ACC112 (cell line): ENCODE data around the gene C22orf15.

Source experiments
- H2AFZ ChIP-seq: fragments of 200-600 bp; sonication (generic); one replicate; pipeline ENCODE4 v1.6.0; 2017; ENCODE audit warnings: antibody characterized with exemption, low read length; ENCODE audit not compliant: unreplicated experiment
- H3K27ac ChIP-seq: fragments of 200-600 bp; sonication (generic); 2 replicates; pipeline ENCODE4 v1.5.1; 2014; ENCODE audit warnings: low read depth, mild to moderate bottlenecking, antibody characterized with exemption, low read length, moderate library complexity
- H3K27me3 ChIP-seq: fragments of 200-600 bp; sonication (generic); 2 replicates; pipeline ENCODE4 v1.6.1; 2014; ENCODE audit warnings: mild to moderate bottlenecking, antibody characterized with exemption, low read length, moderate library complexity, mixed read lengths; ENCODE audit not compliant: insufficient read depth
- H3K36me3 ChIP-seq: fragments of 200-600 bp; sonication (generic); 2 replicates; pipeline ENCODE4 v1.6.1; 2016; ENCODE audit warnings: mild to moderate bottlenecking, antibody characterized with exemption, low read length, moderate library complexity, mixed read lengths; ENCODE audit not compliant: insufficient read depth
- H3K4me1 ChIP-seq: fragments of 200-600 bp; sonication (generic); one replicate; pipeline ENCODE4 v1.6.1; 2016; ENCODE audit warnings: low read length, mixed read lengths; ENCODE audit not compliant: insufficient read depth, unreplicated experiment, control insufficient read depth
- H3K4me3 ChIP-seq: fragments of 200-600 bp; sonication (generic); 2 replicates; pipeline ENCODE4 v1.5.1; 2014; ENCODE audit warnings: mild to moderate bottlenecking, low read depth, low read length
- H3K79me2 ChIP-seq: fragments of 200-600 bp; sonication (generic); one replicate; pipeline ENCODE4 v1.6.0; 2016; ENCODE audit warnings: low read length; ENCODE audit not compliant: control insufficient read depth, unreplicated experiment, insufficient read depth

The C22orf15 gene, protein sequence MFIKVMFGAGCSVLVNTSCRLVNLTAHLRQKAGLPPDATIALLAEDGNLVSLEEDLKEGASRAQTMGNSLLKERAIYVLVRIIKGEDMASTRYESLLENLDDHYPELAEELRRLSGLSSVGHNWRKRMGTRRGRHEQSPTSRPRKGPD

DNA sequence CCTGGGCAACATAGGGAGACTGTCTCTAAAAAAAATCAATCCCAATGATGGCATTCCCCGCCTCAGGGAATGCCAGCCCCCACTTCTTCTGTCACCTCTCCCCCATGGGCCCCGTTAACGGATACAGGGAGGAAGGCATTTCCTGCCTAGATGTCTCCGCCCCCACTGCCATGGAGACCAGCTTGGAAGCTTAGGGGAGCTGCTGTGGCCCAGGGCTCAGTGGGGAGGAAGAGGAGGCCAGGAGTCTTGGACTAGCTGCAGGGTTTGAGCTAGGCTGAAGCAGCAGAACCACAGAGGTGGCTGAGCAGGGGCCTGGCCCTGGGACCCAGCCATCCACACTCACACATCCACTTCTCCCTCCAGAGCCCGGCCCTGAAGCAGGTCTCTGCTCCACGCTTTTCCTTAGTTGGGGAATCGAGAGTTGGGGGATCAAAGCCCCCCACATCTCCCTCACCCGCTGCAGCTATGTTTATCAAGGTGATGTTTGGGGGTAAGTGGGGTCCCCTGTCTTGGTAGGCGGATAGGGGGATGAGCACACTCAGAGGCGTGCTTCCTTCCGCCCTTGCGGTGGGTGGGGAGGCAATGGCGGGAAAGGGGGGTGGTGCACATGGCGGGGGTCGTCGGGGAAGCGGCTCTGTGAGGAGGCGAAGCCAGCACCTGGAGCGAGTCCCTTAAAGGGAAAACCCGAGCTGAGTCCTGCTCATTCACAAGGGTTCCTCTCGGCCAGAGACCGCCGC, at the start of gene C22orf15:
Gene C22orf15, plus strand, starts transcription at position 149 of the 737 bp plus-strand sequence. Its CDS starts 317 bp downstream, at position 466.
- H3K4me3 ChIP-seq = no peak within 1 kb of the TSS
- H3K27me3 ChIP-seq = no peaks in the 10 kb centered on the region
- H3K27ac ChIP-seq = no peak within 1 kb of the TSS
- H3K4me1 ChIP-seq = peaks cover 8% of the 10 kb centered on the region
- H3K79me2 ChIP-seq = no peaks in the 10 kb centered on the region
- H2AFZ ChIP-seq = no peak within 1 kb of the TSS
- H3K36me3 ChIP-seq = no peaks in the 10 kb centered on the region

DNA sequence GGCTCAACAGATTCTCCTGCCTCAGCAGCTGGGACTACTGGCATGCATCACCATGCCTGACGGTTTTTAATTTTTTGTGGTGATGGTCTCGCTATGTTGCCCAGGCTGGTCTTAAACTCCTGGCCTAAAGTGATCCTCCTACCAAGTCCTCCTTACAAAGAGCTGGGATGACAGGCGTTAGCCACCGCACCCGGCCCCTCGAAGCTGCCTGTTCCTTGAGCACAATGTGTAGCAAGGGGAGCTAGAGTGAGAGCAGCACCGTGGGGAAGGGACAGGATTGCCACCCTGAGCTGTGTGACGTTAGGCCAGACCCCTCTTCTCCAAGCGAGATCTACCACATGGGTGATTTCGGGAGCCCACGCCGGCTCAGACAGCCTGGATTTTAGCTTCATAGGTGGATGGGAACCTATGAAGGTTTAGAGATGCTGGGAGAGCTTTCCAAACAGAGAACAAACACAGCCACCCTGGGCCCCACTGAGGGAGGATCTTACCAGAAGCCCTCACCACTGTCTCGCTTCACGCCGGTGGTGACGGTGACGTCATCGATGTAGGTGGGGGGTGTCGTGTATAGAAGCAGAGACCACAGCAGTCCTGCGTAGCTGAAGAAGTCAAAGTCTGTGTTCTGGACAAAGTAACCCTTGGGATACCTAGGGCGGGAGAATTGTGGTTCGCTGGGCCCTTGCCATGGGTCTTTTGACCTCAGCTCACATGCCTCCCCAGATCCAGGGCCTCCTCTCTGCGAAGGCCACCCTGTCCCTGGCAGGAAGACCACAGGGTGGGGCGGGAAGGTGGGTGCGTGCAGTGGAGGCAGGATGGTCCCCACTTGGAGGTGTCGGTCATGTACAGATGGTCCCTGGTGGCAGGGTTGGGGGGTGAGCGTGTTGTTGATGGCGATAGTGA, 48.8 kb upstream of the C22orf15 start:
- Histone ChIP-seq H3K4me3 (no peak overlapping the region), H3K27me3 (no peaks in the 10 kb centered on the region), H3K36me3 (peaks cover 2% of the 10 kb centered on the region; the same call in 1 of the 2 replicates), H2AFZ (no peak overlapping the region), H3K4me1 (no peaks in the 10 kb centered on the region), H3K79me2 (peaks cover 6% of the 10 kb centered on the region), H3K27ac (no peak overlapping the region)

DNA sequence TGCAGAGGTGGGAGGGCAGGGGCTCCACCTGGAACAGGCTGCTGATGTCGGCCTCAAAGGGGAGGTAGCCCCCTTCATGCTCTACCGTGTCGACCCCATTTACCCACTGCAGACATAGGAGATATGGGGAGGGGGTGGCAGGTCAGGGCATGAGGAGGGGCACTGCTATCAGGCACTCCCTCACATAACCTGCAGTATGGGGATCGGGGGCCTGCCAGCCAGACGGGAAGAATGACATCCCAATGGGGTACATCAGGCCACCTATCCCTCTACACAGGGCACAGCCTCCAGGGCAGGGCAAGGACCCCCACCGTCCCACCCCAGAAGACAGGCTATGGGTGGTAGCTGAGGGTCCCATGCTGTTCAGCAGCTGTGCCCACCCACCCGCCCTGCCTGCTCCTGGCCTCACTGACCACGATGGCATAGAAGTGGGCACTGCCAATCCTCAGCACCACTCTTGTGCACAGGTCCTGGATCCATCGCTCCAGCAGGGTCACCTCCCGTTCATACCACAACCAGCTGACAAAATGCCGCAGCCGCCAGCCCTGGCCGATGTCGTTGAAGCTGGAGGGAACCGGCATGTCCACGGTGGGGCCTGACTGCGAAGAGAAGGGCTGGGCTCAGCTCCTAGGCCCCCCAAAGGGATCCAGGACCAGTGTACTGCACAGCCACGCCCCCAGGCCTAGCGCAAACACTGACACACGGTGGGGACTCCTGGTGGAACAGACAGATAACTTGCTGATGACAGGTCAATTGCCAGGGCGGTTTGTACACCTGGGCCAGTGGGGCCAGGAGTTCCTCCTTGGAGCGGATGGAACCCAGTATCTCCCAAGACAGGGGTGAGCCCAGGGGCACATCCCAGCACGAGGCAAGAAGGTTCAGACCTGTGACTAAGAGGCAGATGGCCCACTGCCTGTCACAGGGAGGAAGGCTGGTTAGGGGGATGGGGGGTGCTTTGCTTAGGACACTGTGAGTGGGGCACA, 47.9 kb upstream of the C22orf15 start:
- no peaks in the 10 kb centered on the region for H3K27me3 ChIP-seq
- H3K4me1 ChIP-seq = no peaks in the 10 kb centered on the region
- H2AFZ ChIP-seq = no peak overlapping the region
- no peak overlapping the region for H3K27ac ChIP-seq
- H3K36me3 ChIP-seq = no peaks in the 10 kb centered on the region
- H3K79me2 ChIP-seq = peaks cover 6% of the 10 kb centered on the region
- H3K4me3 ChIP-seq = no peak overlapping the region

DNA sequence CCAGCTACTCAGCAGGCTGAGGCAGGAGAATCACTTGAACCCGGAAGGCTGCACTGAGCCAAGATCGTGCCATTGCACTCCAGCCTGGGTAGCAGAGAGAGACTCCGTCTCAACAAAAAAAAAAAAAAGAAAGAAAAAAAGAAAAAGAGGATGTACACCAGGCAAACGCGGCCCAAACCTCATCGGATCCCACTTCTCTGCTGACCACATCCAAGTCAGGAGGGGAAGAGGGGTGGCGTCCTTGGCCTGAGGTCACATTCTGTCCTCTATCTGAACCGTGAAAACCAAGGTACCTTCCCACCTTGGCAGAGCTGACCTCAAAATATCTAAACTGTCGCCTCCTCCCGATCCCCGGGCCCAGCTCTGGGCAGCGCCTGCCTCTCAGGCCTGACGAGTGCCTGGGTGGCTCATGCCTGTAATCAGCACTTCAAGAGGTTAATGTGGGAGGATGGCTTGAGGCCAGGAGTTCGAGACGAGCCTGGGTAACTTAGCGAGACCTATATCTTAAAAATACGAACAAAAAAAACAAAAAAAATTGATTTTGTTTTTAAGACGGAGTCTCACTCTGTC, 46.9 kb upstream of the C22orf15 start:
- Histone ChIP-seq H2AFZ (no peak overlapping the region), H3K4me3 (peak overlapping the region; percentile 92), H3K27ac (no peak overlapping the region)

DNA sequence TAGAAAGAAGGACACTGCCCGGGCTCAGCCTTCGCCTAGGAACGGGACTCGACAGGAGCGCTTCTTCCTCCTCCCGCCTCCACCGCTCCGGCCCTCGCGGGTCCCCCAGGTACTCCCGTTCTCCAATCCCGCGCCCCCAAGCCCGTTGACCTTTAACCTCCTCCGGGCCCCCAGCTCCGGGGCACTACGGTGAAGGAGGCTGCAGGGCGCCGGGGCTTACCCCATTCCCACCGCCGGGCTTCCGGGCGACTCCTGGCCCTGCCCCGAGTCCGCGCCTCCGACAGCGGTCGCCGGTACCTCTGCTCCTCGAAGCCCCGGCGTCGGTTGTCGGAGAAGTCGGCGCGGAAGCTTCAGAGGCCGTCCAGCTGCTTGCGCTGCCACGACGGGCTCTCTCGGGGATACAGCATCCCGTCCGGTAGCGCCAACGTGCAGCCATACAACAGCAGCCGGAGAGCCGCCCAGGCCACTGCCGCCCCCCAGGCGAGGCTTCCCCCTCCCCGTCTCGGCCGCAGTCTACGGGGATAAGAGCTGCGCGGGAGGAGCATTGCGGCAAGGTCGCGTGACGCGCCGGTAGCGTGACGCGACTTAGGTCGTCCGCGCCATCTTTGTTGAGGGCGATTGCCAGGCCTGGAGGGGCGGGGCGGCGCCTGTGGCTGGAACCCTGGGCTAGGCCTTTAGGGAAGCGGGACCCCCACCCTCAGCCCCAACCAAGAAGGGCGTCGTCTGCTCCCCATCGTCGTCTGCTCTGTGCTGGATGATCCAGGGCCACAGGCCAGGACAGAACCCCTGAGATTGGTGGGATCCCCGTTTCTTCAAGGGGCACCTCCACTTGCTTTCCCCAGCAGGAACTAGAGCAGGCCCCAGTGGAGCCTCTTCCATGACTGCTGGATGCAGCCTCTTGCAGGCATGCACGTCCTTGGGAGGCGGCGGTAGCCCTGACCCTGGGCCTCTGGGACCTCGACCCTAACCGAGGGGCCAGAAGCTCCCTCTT, 45.7 kb upstream of the C22orf15 start:
- Histone ChIP-seq H3K27me3 (no peaks in the 10 kb centered on the region), H3K4me1 (no peaks in the 10 kb centered on the region), H3K36me3 (no peaks in the 10 kb centered on the region), H3K4me3 (peak overlapping the region; percentile 92), H2AFZ (peak overlapping the region; percentile 93), H3K79me2 (peaks cover 6% of the 10 kb centered on the region), H3K27ac (no peak overlapping the region)

More for the DNA sequence above, 46.9 kb upstream of the C22orf15 start:
- Histone ChIP-seq H3K4me1 (no peaks in the 10 kb centered on the region), H3K27me3 (no peaks in the 10 kb centered on the region), H3K79me2 (peaks cover 6% of the 10 kb centered on the region), H3K36me3 (no peaks in the 10 kb centered on the region)

DNA sequence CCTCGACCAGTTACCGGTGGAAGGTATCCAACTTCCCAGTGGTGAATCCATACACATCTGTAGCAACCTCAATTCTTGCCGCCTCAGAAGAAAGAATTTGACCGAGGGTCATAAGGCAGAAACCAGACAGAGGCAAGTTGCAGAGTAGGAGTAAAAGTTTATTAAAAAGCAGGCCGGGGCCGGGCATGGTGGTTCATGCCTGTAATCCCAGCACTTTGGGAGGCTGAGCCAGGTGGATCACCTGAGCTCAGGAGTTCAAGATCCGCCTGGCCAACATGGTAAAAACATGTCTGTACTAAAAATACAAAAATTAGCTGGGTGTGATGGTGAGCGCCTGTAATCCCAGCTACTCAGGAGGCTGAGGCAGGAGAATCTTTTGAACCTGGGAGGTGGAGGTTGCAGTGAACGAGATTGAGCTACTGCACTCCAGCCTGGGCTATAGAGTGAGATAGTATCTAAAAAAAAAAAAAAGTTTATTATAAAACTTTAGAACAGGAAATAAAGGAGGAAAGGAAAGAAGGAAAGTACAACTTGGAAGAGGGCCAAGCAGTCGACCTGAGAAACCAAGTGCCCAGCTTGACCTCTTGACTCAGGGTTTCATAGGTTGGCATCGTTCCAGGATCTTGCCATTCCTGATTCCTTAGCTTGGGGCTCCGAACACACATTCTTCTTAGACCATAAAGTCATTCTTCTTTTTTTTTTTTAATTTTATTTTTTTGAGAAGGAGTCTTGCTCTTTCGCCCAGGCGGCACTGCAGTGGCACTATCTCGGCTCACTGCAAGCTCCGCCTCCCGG, 44.2 kb upstream of the C22orf15 start:
- no peaks in the 10 kb centered on the region for H3K27me3 ChIP-seq
- no peak overlapping the region for H2AFZ ChIP-seq
- H3K4me3 ChIP-seq = no peak overlapping the region
- peaks cover 6% of the 10 kb centered on the region for H3K79me2 ChIP-seq
- no peak overlapping the region for H3K27ac ChIP-seq
- no peaks in the 10 kb centered on the region for H3K4me1 ChIP-seq
- no peaks in the 10 kb centered on the region for H3K36me3 ChIP-seq

DNA sequence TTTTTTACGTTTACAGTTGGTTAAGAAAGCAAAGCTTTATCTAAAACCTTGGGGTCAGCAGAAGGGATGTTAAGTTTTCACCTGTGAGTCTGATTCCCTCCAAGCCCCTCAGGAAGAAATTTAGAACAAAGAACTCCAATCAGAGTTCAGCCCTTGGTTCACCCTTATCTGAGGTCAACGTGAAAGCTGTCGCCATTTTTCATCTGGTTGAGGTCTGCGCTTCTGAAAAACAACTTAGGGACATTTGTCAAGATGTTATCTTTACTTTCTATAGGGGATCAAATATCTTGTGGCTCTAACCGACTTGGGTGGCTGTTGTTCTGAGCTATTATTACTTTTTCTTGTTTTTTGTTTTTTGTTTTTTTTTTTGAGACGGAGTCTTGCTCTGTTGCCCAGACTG, 41.9 kb upstream of the C22orf15 start:
- H3K27me3 ChIP-seq = no peaks in the 10 kb centered on the region
- no peaks in the 10 kb centered on the region for H3K4me1 ChIP-seq
- H2AFZ ChIP-seq = no peak overlapping the region
- no peak overlapping the region for H3K27ac ChIP-seq
- H3K4me3 ChIP-seq = no peak overlapping the region
- no peaks in the 10 kb centered on the region for H3K36me3 ChIP-seq
- H3K79me2 ChIP-seq = peaks cover 5% of the 10 kb centered on the region

DNA sequence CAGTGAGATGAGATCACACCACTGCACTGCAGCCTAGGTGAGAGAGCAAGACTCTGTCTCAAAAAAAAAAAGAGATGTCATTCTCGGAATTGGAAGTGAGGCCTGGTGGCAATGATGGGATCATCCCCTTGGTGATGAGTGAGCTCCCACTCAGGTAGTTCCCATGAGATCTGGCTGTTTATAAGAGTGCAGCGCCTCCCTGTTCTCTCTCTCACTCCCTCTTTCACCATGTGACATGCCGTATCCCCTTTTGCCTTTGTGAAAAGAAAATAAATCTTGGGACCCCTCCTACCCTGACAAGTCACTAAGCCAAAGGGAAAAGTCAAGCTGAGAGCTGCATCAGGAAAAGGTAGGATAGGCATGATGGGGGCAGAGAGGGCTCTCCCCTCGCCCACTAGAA, 40.6 kb upstream of the C22orf15 start:
- Histone ChIP-seq H3K36me3 (no peaks in the 10 kb centered on the region), H3K27ac (no peak overlapping the region), H3K4me3 (no peak overlapping the region), H3K4me1 (no peaks in the 10 kb centered on the region), H3K27me3 (no peaks in the 10 kb centered on the region), H3K79me2 (no peaks in the 10 kb centered on the region), H2AFZ (no peak overlapping the region)
